Measurements from ENCODE around the gene VPS33A. TPM values are rescaled to one million over a fixed set of nuclear protein-coding genes. Genes with fewer than 3 reads are reported as not detected.

The VPS33A gene
- total RNA-seq = 11.4 TPM
- long read RNA-seq, full-length matches to known transcripts = 34 of 38 reads
- long read RNA-seq, partial matches to known transcripts = 1 of 38 reads
- long read RNA-seq, other reads (novel, unspliced or antisense) = 3 of 38 reads

DNA sequence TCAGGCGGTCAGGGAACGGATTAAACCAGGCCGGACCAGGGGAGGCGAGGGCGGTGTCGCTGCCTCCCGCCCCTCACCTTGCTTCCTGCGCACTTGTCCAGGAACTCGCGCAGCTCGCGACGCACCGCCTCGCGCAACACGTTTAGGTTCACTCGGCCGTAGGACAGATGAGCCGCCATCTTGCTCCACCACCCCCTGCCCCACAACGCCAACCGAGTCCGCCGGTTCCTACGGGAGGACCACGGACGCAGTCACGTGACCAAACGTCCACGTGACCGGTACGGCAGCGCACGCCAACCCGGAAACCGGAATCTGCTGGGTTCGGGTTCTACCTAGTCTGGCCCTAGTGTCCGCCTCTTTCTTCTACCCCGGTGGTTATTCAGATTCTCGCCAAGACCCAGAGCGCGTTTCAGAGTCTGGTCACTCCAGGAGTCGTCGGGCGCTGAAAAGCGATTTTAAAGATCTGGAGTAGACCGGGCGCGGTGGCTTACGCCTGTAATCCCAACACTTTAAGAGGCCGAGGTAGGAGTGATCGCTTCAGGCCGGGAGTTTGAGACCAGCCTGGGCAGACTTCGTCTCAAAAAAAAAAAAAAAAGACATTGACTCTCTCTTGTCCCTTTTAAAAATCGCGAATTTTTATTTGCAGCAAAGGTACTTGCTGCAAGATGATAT lies at the start of gene VPS33A:
Gene VPS33A (minus strand): TSS at position 265 of the 672 bp plus-strand sequence. CDS start 86 bp downstream, at position 179.
- H3K9me3 ChIP-seq (replicated peaks) = no peaks in the 10 kb centered on the region
- TF ChIP-seq, protein P1, sequence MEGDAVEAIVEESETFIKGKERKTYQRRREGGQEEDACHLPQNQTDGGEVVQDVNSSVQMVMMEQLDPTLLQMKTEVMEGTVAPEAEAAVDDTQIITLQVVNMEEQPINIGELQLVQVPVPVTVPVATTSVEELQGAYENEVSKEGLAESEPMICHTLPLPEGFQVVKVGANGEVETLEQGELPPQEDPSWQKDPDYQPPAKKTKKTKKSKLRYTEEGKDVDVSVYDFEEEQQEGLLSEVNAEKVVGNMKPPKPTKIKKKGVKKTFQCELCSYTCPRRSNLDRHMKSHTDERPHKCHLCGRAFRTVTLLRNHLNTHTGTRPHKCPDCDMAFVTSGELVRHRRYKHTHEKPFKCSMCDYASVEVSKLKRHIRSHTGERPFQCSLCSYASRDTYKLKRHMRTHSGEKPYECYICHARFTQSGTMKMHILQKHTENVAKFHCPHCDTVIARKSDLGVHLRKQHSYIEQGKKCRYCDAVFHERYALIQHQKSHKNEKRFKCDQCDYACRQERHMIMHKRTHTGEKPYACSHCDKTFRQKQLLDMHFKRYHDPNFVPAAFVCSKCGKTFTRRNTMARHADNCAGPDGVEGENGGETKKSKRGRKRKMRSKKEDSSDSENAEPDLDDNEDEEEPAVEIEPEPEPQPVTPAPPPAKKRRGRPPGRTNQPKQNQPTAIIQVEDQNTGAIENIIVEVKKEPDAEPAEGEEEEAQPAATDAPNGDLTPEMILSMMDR (IDR thresholded peaks at IDR 0.05; ENCODE audit: borderline replicate concordance) = no peak
- DNase-seq = peak; percentile 96
- intact Hi-C loops (cut with micrococcal nuclease) = no loop called here
- no peaks in the 10 kb centered on the region for H3K27me3 ChIP-seq (ENCODE audit: low read depth)
- H3K27ac ChIP-seq (replicated peaks) = peak within 1 kb of the TSS; percentile 89
- H3K36me3 ChIP-seq = peaks cover 39% of the 10 kb centered on the region
- peaks cover 26% of the 10 kb centered on the region for H3K4me1 ChIP-seq
- H3K4me3 ChIP-seq = peak within 1 kb of the TSS; percentile 84

DNA sequence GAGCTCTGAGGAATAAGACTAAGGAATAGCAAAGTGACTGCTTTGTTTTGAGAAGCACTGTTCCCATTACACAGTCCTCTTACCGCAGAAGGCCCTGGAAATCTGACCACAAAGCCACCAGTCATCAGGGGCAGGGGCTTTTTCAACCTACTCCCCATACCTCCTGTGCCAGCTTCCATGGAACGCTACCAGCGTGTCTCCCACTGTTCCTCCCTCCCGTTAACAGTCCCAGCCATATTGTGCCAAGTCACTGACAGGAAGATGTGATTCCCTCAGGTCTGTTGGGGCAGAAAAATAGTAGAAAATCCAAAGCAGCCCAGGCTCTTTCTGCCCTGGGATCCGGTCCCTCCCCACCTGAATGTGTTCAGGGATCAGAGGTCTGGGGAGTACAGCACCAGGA lies 46.6 kb upstream of the VPS33A start:
- peaks cover 68% of the 10 kb centered on the region for H3K36me3 ChIP-seq
- H3K27me3 ChIP-seq (ENCODE audit: low read depth) = no peaks in the 10 kb centered on the region
- DNase-seq = no peak
- H3K9me3 ChIP-seq (replicated peaks) = no peaks in the 10 kb centered on the region
- no peak overlapping the region for H3K27ac ChIP-seq (replicated peaks)
- TF ChIP-seq, protein P1 (IDR thresholded peaks at IDR 0.05; ENCODE audit: borderline replicate concordance) = no peak
- intact Hi-C loops (cut with micrococcal nuclease) = no loop called here
- H3K4me3 ChIP-seq = no peak overlapping the region
- H3K4me1 ChIP-seq = peaks cover 1% of the 10 kb centered on the region

DNA sequence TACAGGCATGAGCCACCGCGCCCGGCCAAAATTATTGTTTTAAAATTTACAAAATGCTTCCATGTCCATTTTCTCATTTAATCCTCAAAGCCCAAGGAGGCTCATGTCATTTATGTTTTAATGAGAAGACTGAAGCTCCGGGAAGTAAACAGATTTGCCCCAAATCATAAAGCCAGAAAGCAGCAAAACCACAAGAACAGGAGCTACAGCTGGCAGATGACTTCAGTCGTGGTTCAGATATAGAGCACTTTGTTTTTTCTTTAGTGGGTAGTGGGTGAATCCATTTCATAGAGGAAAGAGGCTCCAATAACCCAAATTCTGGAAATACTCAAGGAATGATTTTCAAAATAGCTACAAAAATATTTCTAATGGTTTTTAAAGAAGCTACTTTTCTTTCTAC lies 45.4 kb upstream of the VPS33A start:
- Histone ChIP-seq H3K9me3 (replicated peaks) (no peaks in the 10 kb centered on the region), H3K27me3 (ENCODE audit: low read depth) (no peaks in the 10 kb centered on the region), H3K4me1 (no peaks in the 10 kb centered on the region), H3K36me3 (peaks cover 57% of the 10 kb centered on the region), H3K4me3 (no peak overlapping the region), H3K27ac (replicated peaks) (no peak overlapping the region)
- TF ChIP-seq, protein P1 (IDR thresholded peaks at IDR 0.05; ENCODE audit: borderline replicate concordance) = no peak
- intact Hi-C loops (cut with micrococcal nuclease) = no loop called here
- no peak for DNase-seq

DNA sequence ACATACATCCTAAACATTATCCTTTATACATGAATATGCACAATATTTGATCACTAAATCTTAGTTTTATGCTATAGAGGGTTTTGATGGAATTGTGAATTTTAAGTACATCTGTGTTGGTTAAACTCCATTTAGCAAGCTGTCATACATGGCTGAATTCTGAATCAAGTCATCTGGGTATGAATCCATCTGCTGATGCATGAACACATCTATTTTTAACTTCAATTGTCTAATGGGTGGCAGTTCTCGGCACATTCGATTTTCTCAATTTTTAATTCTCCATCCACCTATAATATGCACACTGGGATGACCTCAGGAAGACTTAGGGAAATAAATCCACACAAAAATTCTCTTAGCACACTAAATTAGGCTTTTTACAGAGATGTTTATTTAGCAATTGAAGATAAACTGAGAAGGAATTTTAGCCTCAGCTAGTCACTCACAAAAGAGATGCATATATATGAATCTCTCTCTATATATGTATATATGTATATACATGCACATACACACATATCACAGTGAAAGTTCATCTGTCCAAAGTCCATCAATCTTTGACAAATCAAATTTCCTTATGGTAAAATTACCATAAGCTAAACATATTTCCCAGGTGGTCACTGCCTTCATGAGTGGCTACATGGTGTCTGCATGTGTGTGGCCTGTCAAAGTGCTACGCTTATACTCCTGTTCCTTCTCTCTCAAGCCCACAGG lies 44.5 kb upstream of the VPS33A start:
- no peaks in the 10 kb centered on the region for H3K27me3 ChIP-seq (ENCODE audit: low read depth)
- DNase-seq = no peak
- no peak overlapping the region for H3K4me3 ChIP-seq
- TF ChIP-seq, protein P1 (IDR thresholded peaks at IDR 0.05; ENCODE audit: borderline replicate concordance) = no peak
- intact Hi-C loops (cut with micrococcal nuclease) = no loop called here
- H3K27ac ChIP-seq (replicated peaks) = no peak overlapping the region
- peaks cover 56% of the 10 kb centered on the region for H3K36me3 ChIP-seq
- no peaks in the 10 kb centered on the region for H3K4me1 ChIP-seq
- no peaks in the 10 kb centered on the region for H3K9me3 ChIP-seq (replicated peaks)

DNA sequence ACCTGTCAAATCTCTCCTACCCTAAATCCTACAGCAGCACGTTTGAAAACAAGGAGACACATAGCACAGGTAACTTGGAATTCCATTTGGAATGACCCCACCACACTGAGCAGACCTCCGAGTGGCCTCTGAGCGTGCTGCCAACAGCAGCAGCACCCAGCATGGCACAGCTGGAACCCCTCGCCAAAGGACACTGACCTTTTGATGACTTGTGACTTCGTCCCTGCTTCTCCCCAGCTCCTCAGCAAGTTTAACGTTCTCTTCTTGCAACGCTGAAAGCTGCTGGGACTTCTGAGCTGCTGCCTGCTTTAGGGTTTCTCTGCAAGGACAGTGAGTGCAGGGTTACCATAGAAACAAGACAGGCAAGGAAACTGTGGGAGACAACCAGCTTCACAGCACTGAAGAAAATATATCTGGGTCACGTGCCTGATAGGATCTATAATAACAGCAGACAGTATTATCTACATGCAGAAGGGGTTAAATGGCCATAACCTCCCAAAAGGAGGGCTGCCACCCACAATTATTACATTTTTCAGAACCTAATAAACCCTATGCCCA lies 43.3 kb upstream of the VPS33A start:
- Histone ChIP-seq H3K9me3 (replicated peaks) (no peaks in the 10 kb centered on the region), H3K4me3 (no peak overlapping the region), H3K27me3 (ENCODE audit: low read depth) (no peaks in the 10 kb centered on the region), H3K27ac (replicated peaks) (no peak overlapping the region), H3K4me1 (no peaks in the 10 kb centered on the region), H3K36me3 (peaks cover 55% of the 10 kb centered on the region)
- TF ChIP-seq, protein P1 (IDR thresholded peaks at IDR 0.05; ENCODE audit: borderline replicate concordance) = no peak
- no peak for DNase-seq
- intact Hi-C loops (cut with micrococcal nuclease) = no loop called here

All from left ventricle myocardium inferior (tissue), 1 donor.